Fibroblast of pulmonary artery (primary cell): ENCODE measurements around the gene FTO.

ENCODE experiments used
- DNase-seq: peaks from one replicate; pipeline ENCODE4 v3.0.0-alpha.2; 2010; ENCODE audit warnings: low read depth
- H3K4me3 ChIP-seq: replicated peaks from 2 replicates; pipeline ENCODE4 v1.5.1; 2011; ENCODE audit warnings: low read depth, mild to moderate bottlenecking, control low read depth, low read length, moderate library complexity
- CTCF ChIP-seq: IDR thresholded peaks from 2 replicates; pipeline ENCODE4 v1.5.1; 2011; ENCODE audit warnings: mild to moderate bottlenecking, control low read depth, low read length, inconsistent platforms; ENCODE audit errors: missing control alignments

FTO gene

GRCh38 chr16:53785916-53786315 is 82.0 kb downstream of the FTO start:
- TF ChIP-seq CTCF, result no peak
- no peak for DNase-seq
- H3K4me3 ChIP-seq, result no peak overlapping the region

- TF ChIP-seq CTCF, result no peak
- no peak for DNase-seq
- H3K4me3 ChIP-seq, result no peak overlapping the region
Measured at GRCh38 chr16:53787423-53787822, 83.5 kb downstream of the FTO start.

DNA sequence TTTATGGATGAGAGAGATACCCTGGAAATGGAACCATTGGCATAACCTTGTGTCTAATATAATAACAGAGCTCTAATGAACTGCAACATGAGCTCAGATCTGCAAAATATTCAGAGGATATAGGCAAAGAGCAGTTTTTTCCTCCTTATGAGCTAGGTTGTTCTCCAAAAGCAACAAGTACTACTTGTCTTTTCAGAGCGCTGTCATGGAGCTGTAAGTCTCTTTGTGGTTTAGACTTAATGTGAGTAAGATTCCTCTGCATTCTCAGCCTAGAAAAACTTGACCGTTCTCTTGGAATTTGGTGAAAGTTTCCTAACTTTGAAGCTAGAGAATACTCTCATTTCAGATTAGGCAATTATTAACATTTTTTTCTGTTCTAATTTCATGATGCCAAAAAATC is 85.2 kb downstream of the FTO start:
- no peak for TF ChIP-seq CTCF
- peak; percentile 67 for DNase-seq
- H3K4me3 ChIP-seq, result no peak overlapping the region

DNA sequence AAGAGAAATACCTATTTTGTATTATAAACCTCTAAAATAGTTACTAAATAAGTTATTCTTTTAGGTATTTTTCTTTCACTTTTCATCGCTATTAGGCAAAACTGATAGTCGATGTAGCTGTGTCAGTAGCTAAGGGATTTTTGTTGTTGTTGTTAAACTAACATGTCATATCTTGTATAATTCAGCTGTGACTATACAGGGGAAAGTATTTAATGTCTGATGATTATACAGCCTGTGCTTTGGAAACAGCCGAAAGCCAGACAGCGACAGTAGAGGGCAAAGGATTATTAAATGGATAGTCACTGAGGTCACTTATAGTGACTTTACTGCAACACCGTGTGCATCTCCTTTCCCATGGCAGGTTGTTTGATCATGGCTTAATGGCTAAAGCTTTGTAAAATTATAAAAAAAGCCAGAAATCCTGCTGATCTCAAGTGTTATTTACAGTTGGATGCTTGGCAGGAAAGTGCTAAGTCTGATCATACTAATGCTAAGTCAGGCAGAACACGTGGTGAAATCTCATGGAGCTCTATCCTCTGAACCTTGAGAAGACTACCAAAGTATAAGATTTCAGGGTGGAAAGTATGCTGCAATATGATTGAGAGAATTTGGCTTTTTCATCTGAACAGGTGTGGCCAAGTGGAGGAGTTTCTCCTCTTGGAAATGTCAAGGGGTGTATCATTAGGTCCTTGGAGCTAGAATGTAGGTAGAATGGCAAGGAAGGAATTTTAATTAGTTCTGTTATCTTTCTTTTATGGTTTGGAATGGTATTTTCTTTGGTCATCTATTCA is 88.4 kb downstream of the FTO start:
- no peak overlapping the region for H3K4me3 ChIP-seq
- no peak for DNase-seq

DNA sequence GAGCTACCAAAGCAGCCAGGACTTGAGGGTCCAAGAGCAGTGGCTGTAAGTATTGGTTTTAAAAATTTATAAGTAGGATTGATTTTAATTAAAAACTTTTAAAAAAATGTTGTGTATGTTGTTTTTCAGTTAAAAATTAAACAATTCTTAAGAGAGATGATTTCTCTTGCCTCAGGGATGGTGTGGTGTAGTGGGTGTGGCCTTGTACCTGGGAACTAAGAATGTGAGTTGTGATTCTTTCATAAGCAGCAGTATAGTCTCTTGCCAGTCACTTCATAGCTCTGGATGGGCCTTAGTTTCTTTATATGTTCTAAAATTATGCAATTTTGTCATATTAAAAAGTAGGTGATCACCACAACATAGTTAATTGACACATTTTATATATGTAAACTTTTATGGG is 99.5 kb downstream of the FTO start:
- no peak for TF ChIP-seq CTCF
- DNase-seq, result no peak
- H3K4me3 ChIP-seq, result no peak overlapping the region

More for the DNA sequence above, 88.4 kb downstream of the FTO start:
- TF ChIP-seq CTCF, result no peak

- no peak for TF ChIP-seq CTCF
Measured at GRCh38 chr16:53803998-53804397, 100.0 kb downstream of the FTO start.

GRCh38 chr16:53804467-53804866 is 100.5 kb downstream of the FTO start:
- DNase-seq, result no peak
- TF ChIP-seq CTCF, result no peak
- no peak overlapping the region for H3K4me3 ChIP-seq

More at GRCh38 chr16:53803998-53804397, 100.0 kb downstream of the FTO start:
- DNase-seq, result no peak
- H3K4me3 ChIP-seq, result no peak overlapping the region
